Measurements from ENCODE around the gene PHAF1. TPM values are rescaled to one million over a fixed set of nuclear protein-coding genes. Genes with fewer than 3 reads are reported as not detected.

Gene PHAF1
- total and polyA plus RNA-seq, 4 donors: 15.5 to 32.2 (median 24.1) TPM

- DNase-seq (ENCODE audit: low read depth in 4 of 6, low spot score in 6 of 6): no peak
- Histone ChIP-seq H3K27ac (ENCODE audit: low read depth, low read length) (no peak overlapping the region), H3K9me3 (ENCODE audit: control insufficient read depth, insufficient read depth, low read length) (no peaks in the 10 kb centered on the region), H3K36me3 (ENCODE audit: control insufficient read depth, insufficient read depth, low read length) (no peaks in the 10 kb centered on the region), H3K4me1 (ENCODE audit: control insufficient read depth, insufficient read depth, low read length) (peaks cover 57% of the 10 kb centered on the region), H3K27me3 (ENCODE audit: control insufficient read depth, insufficient read depth, low read length) (peaks cover 94% of the 10 kb centered on the region), H3K4me3 (ENCODE audit: low read depth, low read length) (no peak overlapping the region)
- 46% methylated on average over 2 of the region's 7 CpGs for WGBS (ENCODE audit: insufficient coverage)
Observed at GRCh38 chr16:67157892-67158635, 48.3 kb downstream of the PHAF1 start.

DNA sequence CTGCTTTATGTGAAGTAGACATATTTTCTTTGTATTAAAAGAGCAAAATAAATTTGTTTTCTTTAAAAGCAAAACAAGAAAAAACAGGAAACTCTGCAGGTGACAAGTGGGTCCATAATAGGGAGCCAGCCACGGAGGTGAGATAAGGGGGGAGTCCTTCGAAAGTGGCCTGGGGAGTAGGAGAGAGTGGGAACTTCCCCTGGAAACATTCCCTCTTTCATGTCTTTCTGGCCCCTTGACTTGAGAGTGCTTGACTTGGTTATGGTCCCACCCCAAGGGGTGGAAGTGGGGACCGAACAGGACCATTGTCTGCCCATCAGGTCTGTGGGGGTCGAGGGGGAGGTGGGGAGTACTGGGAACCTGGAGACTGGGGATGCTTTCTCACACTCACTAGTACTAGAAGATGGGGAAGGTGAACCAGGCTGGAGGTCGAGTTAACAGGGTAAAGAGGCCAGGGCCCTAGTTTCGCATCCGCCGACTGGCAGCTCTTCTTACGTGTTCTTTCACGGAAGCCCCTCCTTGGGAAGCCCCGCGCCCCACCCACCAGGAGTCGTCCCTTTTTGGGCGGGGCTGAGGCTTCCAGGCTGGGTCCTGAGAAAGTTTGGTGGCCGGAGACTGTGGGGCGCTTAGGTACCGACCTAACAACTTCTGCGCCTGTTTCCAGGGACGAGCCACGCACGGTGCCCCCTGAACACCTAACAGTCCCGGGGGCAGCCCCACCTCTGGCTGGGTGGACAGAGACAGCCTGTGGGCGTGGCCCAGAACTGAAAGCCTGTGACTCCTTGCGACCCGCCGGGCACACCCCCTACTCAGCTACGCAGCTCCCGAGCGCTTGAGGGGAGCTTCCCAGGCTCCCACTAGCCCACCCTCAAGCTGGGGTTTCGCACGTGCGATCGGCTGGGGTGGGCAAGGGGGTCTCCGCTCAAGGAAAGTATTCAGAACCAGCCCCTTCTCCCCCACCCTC is 49.2 kb downstream of the PHAF1 start:
- Histone ChIP-seq H3K4me1 (ENCODE audit: control insufficient read depth, insufficient read depth, low read length) (peaks cover 62% of the 10 kb centered on the region), H3K36me3 (ENCODE audit: control insufficient read depth, insufficient read depth, low read length) (no peaks in the 10 kb centered on the region), H3K9me3 (ENCODE audit: control insufficient read depth, insufficient read depth, low read length) (no peaks in the 10 kb centered on the region), H3K27me3 (ENCODE audit: control insufficient read depth, insufficient read depth, low read length) (peaks cover 94% of the 10 kb centered on the region), H3K27ac (ENCODE audit: low read depth, low read length) (no peak overlapping the region), H3K4me3 (ENCODE audit: low read depth, low read length) (peak overlapping the region; percentile 60)
- 1% methylated on average over 30 of the region's 34 CpGs for WGBS (ENCODE audit: insufficient coverage)
- DNase-seq (ENCODE audit: low read depth in 4 of 6, low spot score in 6 of 6): no peak

DNA sequence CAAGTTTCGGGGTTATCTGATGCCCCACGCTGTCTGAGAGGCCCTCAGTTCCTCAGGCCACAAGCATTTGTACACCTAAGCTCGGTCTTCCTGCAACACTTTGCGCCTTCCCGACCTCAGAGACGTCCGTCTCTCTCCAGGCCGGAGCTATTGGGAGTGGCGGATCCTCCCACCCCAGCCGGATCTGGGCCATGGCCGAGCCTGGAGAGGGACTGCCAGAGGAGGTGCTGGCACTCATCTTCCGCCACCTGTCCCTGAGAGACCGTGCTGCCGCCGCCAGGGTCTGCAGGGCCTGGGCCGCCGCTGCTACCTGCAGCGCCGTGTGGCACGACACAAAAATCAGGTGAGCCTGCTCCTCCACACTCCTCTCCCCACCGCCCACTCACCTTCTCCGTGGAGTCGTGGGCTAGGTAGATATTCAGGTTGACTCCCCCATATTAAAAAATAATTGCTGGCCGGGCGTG is 51.9 kb downstream of the PHAF1 start:
- no peaks in the 10 kb centered on the region for H3K9me3 ChIP-seq (ENCODE audit: control insufficient read depth, insufficient read depth, low read length)
- peaks cover 92% of the 10 kb centered on the region for H3K27me3 ChIP-seq (ENCODE audit: control insufficient read depth, insufficient read depth, low read length)
- 7% methylated on average over 24 of the region's 25 CpGs for WGBS (ENCODE audit: insufficient coverage)
- H3K4me1 ChIP-seq (ENCODE audit: control insufficient read depth, insufficient read depth, low read length): peaks cover 59% of the 10 kb centered on the region
- H3K4me3 ChIP-seq (ENCODE audit: low read depth, low read length): no peak overlapping the region
- peaks cover under 1% of the 10 kb centered on the region for H3K36me3 ChIP-seq (ENCODE audit: control insufficient read depth, insufficient read depth, low read length)
- no peak overlapping the region for H3K27ac ChIP-seq (ENCODE audit: low read depth, low read length)
- no peak for DNase-seq (ENCODE audit: low read depth in 4 of 6, low spot score in 6 of 6)

- Histone ChIP-seq H3K4me3 (ENCODE audit: low read depth, low read length) (peak overlapping the region; percentile 16), H3K4me1 (ENCODE audit: control insufficient read depth, insufficient read depth, low read length) (peaks cover 59% of the 10 kb centered on the region), H3K9me3 (ENCODE audit: control insufficient read depth, insufficient read depth, low read length) (no peaks in the 10 kb centered on the region), H3K27me3 (ENCODE audit: control insufficient read depth, insufficient read depth, low read length) (peaks cover 92% of the 10 kb centered on the region), H3K27ac (ENCODE audit: low read depth, low read length) (no peak overlapping the region), H3K36me3 (ENCODE audit: control insufficient read depth, insufficient read depth, low read length) (peaks cover 11% of the 10 kb centered on the region)
- 2% methylated on average over 43 of the region's 44 CpGs for WGBS (ENCODE audit: insufficient coverage)
- DNase-seq (ENCODE audit: low read depth in 4 of 6, low spot score in 6 of 6): no peak
Observed at GRCh38 chr16:67162506-67163163, 52.9 kb downstream of the PHAF1 start.

- under 1% methylated on average over 96 of the region's 99 CpGs for whole genome bisulfite sequencing (ENCODE audit: insufficient coverage)
- Histone ChIP-seq H3K36me3 (ENCODE audit: control insufficient read depth, insufficient read depth, low read length) (peaks cover 13% of the 10 kb centered on the region), H3K27me3 (ENCODE audit: control insufficient read depth, insufficient read depth, low read length) (peaks cover 93% of the 10 kb centered on the region), H3K4me1 (ENCODE audit: control insufficient read depth, insufficient read depth, low read length) (peaks cover 59% of the 10 kb centered on the region), H3K9me3 (ENCODE audit: control insufficient read depth, insufficient read depth, low read length) (no peaks in the 10 kb centered on the region), H3K4me3 (ENCODE audit: low read depth, low read length) (peak overlapping the region; percentile 33), H3K27ac (ENCODE audit: low read depth, low read length) (no peak overlapping the region)
- DNase-seq (ENCODE audit: low read depth in 4 of 6, low spot score in 6 of 6): peak in 4 of 6 donors; percentile 76 to 98 (median 86)
Observed at GRCh38 chr16:67163164-67163998, 53.6 kb downstream of the PHAF1 start.

- Histone ChIP-seq H3K4me1 (ENCODE audit: control insufficient read depth, insufficient read depth, low read length) (peaks cover 60% of the 10 kb centered on the region), H3K27me3 (ENCODE audit: control insufficient read depth, insufficient read depth, low read length) (peaks cover 93% of the 10 kb centered on the region)
Observed at GRCh38 chr16:67163999-67164558, 54.3 kb downstream of the PHAF1 start.

DNA sequence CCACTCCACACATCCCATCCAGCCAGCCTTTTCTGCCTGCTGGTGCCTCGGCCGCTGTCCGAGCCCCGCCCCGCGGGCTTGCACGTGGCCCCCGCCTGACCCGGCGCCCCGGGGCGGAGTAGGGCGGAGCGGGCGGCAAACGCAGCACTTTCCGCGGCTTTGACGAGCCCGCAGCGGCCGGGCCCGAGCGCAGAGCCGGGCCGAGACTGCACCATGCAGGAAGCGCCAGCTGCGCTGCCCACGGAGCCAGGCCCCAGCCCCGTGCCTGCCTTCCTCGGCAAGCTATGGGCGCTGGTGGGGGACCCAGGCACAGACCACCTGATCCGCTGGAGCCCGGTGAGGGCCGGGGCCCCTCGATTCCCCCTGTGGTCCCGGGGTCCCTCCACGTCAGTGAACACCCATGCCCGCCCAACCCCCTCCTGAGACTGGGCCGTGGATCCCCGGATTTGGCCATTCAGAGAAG is 54.9 kb downstream of the PHAF1 start, which contains the start of gene HSF4:
HSF4 (plus strand) TSS at position 147 of the 463 bp plus-strand sequence; CDS start at position 214, 67 bp downstream.
- DNase-seq (ENCODE audit: low read depth in 4 of 6, low spot score in 6 of 6): peak in 1 of 6 donors; percentile 43
- no peak within 1 kb of the TSS for H3K27ac ChIP-seq (ENCODE audit: low read depth, low read length)
- H3K4me3 ChIP-seq (ENCODE audit: low read depth, low read length): peak within 1 kb of the TSS; percentile 33
- under 1% methylated on average over 37 of the region's 41 CpGs for WGBS (ENCODE audit: insufficient coverage)
- H3K4me1 ChIP-seq (ENCODE audit: control insufficient read depth, insufficient read depth, low read length): peaks cover 60% of the 10 kb centered on the region
- H3K27me3 ChIP-seq (ENCODE audit: control insufficient read depth, insufficient read depth, low read length): peaks cover 93% of the 10 kb centered on the region
- peaks cover 13% of the 10 kb centered on the region for H3K36me3 ChIP-seq (ENCODE audit: control insufficient read depth, insufficient read depth, low read length)
- H3K9me3 ChIP-seq (ENCODE audit: control insufficient read depth, insufficient read depth, low read length): no peaks in the 10 kb centered on the region

More at GRCh38 chr16:67163999-67164558, 54.3 kb downstream of the PHAF1 start:
- WGBS (ENCODE audit: insufficient coverage): 0% methylated on average over 25 of the region's 34 CpGs
- no peak overlapping the region for H3K27ac ChIP-seq (ENCODE audit: low read depth, low read length)
- no peak for DNase-seq (ENCODE audit: low read depth in 4 of 6, low spot score in 6 of 6)
- H3K9me3 ChIP-seq (ENCODE audit: control insufficient read depth, insufficient read depth, low read length): no peaks in the 10 kb centered on the region
- peaks cover 13% of the 10 kb centered on the region for H3K36me3 ChIP-seq (ENCODE audit: control insufficient read depth, insufficient read depth, low read length)
- peak overlapping the region; percentile 33 for H3K4me3 ChIP-seq (ENCODE audit: low read depth, low read length)
